Measurements from ENCODE around the gene MYOZ3. TPM values are rescaled to one million over a fixed set of nuclear protein-coding genes. Genes with fewer than 3 reads are reported as not detected.

The MYOZ3 gene
- total and polyA plus RNA-seq, 2 experiments from 2014 or later, result 1.1 to 1.8 TPM

DNA sequence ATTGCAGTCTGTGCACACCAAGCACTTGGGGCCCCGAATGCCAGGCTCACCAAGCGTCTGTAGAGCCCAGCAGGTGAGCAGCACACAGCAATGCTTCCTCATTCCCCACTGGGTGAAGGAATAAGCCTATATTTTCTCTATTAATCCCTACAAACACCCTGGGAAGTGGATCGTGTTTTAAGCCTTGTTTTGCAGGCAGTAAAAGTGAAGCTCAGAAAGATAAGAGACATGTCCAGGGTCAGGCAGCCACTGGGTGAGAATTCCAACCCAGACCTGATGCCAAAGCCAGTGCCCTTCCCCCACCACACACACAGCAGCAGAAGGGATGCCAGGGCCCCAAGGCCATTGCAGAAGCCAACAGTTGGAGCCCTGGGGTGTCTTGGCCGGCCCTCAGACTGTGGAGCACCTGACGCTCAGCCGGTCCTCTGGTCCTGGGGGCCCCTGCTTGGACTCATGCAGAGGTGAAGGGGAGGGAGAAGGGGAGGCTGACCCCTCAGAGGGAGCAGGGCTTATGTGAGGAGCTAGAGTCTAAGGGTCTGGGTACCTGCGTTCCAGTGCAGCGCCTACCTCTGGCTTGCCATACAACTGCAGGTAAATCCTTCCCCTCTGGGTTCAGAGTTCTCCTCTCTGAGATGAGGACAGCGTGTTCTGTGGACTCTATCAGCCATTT, 46.9 kb upstream of the MYOZ3 start:
- 71% methylated on average over 9 of the region's 9 CpGs for WGBS (ENCODE audit: low lambda C conversion rate, missing lambda C conversion rate)
- Histone ChIP-seq H3K4me2 (no peak overlapping the region), H3K27ac (no peak overlapping the region), H3K9me3 (ENCODE audit: low read depth) (no peaks in the 10 kb centered on the region), H3K27me3 (no peaks in the 10 kb centered on the region), H3K9me2 (replicated peaks; ENCODE audit: insufficient read depth) (no peaks in the 10 kb centered on the region), H3K79me2 (no peaks in the 10 kb centered on the region), H3K4me1 (ENCODE audit: insufficient read depth) (peaks cover 64% of the 10 kb centered on the region), H2AFZ (no peak overlapping the region), H3K4me3 (no peak overlapping the region), H3K36me3 (replicated peaks; ENCODE audit: insufficient read depth, low read depth) (no peaks in the 10 kb centered on the region), H4K20me1 (ENCODE audit: insufficient read depth, poor library complexity, severe bottlenecking) (no peaks in the 10 kb centered on the region)
- no peak for TF ChIP-seq EZH2phosphoT487 (IDR thresholded peaks at IDR 0.05; ENCODE audit: low read depth, severe bottlenecking, unreplicated experiment)
- TF ChIP-seq EZH2 (IDR thresholded peaks at IDR 0.05; ENCODE audit: borderline replicate concordance), result no peak
- TF ChIP-seq, protein P1, sequence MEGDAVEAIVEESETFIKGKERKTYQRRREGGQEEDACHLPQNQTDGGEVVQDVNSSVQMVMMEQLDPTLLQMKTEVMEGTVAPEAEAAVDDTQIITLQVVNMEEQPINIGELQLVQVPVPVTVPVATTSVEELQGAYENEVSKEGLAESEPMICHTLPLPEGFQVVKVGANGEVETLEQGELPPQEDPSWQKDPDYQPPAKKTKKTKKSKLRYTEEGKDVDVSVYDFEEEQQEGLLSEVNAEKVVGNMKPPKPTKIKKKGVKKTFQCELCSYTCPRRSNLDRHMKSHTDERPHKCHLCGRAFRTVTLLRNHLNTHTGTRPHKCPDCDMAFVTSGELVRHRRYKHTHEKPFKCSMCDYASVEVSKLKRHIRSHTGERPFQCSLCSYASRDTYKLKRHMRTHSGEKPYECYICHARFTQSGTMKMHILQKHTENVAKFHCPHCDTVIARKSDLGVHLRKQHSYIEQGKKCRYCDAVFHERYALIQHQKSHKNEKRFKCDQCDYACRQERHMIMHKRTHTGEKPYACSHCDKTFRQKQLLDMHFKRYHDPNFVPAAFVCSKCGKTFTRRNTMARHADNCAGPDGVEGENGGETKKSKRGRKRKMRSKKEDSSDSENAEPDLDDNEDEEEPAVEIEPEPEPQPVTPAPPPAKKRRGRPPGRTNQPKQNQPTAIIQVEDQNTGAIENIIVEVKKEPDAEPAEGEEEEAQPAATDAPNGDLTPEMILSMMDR (IDR thresholded peaks at IDR 0.05; ENCODE audit: poor library complexity), result peak; percentile 26
- no peak for DNase-seq (ENCODE audit: low spot score)

DNA sequence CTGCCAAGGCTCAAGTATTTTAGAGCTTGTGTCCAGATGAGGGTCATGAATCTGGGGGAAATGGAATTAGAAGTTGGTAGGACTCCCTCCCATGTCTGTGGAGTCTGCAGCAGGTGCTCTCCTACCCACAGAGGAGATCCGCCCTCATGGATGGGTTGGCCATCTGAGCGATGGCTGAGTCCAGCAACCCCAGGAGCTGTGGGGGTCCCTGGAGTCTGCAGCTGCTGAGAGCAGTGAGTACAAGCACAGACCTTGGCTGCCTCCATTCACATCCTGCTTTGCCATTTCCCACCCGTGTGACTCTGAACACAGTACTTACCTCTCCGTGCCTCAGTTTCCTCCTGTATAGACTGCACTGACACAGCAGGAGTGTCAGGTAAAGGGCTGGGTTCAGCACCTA, 46.4 kb upstream of the MYOZ3 start:
- no peak overlapping the region for H3K4me2 ChIP-seq
- no peak overlapping the region for H3K27ac ChIP-seq
- H3K4me1 ChIP-seq (ENCODE audit: insufficient read depth), result peaks cover 69% of the 10 kb centered on the region
- 91% methylated on average over 4 of the region's 4 CpGs for WGBS (ENCODE audit: low lambda C conversion rate, missing lambda C conversion rate)
- H3K9me3 ChIP-seq (ENCODE audit: low read depth), result no peaks in the 10 kb centered on the region
- no peak overlapping the region for H3K4me3 ChIP-seq
- H4K20me1 ChIP-seq (ENCODE audit: insufficient read depth, poor library complexity, severe bottlenecking), result no peaks in the 10 kb centered on the region
- H3K9me2 ChIP-seq (replicated peaks; ENCODE audit: insufficient read depth), result no peaks in the 10 kb centered on the region
- H3K36me3 ChIP-seq (replicated peaks; ENCODE audit: insufficient read depth, low read depth), result no peaks in the 10 kb centered on the region
- DNase-seq (ENCODE audit: low spot score), result no peak
- no peak overlapping the region for H2AFZ ChIP-seq
- TF ChIP-seq EZH2phosphoT487 (IDR thresholded peaks at IDR 0.05; ENCODE audit: low read depth, severe bottlenecking, unreplicated experiment) (no peak), EZH2 (IDR thresholded peaks at IDR 0.05; ENCODE audit: borderline replicate concordance) (no peak)
- TF ChIP-seq, protein P1 (IDR thresholded peaks at IDR 0.05; ENCODE audit: poor library complexity), result no peak
- no peaks in the 10 kb centered on the region for H3K27me3 ChIP-seq
- H3K79me2 ChIP-seq, result no peaks in the 10 kb centered on the region

DNA sequence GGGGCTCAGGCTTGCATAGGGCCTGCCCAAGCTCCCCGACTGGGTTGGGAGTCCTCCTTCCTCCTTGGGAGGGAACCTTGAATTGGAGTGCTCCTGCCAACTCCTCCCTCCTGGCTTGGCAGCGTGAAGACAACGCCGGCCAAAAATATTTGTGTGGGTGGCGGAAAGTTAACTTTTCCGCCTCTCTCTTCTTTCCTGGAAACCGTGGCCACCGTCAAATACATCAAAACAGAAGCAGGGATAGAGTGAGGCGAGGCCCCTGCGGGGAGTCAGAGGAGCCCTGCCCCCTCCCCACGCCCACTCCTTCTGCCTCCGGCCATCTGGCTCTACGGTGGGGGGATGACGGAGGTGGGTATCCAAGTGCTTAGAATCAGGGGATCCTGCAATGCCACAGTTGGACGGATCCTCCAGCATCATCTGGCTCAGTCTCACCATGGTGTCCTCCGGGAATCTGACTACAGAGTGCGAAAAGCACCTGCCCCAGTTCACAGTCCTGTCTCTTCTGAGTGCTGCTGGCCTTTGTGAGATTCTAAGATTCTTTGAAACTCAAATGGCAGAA, 45.8 kb upstream of the MYOZ3 start:
- H3K27ac ChIP-seq, result peak overlapping the region; percentile 49
- H3K4me1 ChIP-seq (ENCODE audit: insufficient read depth), result peaks cover 65% of the 10 kb centered on the region
- H3K4me3 ChIP-seq, result no peak overlapping the region
- WGBS (ENCODE audit: low lambda C conversion rate, missing lambda C conversion rate), result 47% methylated on average over 17 of the region's 17 CpGs
- H4K20me1 ChIP-seq (ENCODE audit: insufficient read depth, poor library complexity, severe bottlenecking), result no peaks in the 10 kb centered on the region
- no peaks in the 10 kb centered on the region for H3K79me2 ChIP-seq
- no peaks in the 10 kb centered on the region for H3K36me3 ChIP-seq (replicated peaks; ENCODE audit: insufficient read depth, low read depth)
- H3K4me2 ChIP-seq, result peak overlapping the region; percentile 33
- no peak overlapping the region for H2AFZ ChIP-seq
- H3K27me3 ChIP-seq, result no peaks in the 10 kb centered on the region
- H3K9me3 ChIP-seq (ENCODE audit: low read depth), result no peaks in the 10 kb centered on the region
- no peak for DNase-seq (ENCODE audit: low spot score)
- H3K9me2 ChIP-seq (replicated peaks; ENCODE audit: insufficient read depth), result no peaks in the 10 kb centered on the region
- TF ChIP-seq, protein P1 (IDR thresholded peaks at IDR 0.05; ENCODE audit: poor library complexity), result no peak
- TF ChIP-seq EZH2phosphoT487 (IDR thresholded peaks at IDR 0.05; ENCODE audit: low read depth, severe bottlenecking, unreplicated experiment), result no peak
- TF ChIP-seq EZH2 (IDR thresholded peaks at IDR 0.05; ENCODE audit: borderline replicate concordance), result no peak

All from hepatocyte (in vitro differentiated cells).